HG03565 (cell line): ENCODE results near the gene IFT20.
A peak's percentile ranks its signal among the peaks of the same experiment; 100 is the strongest.

Experiments
- ATAC-seq: cut with Tn5 transposase; IDR thresholded peaks from one replicate; pipeline ENCODE4 v1.9.1; 2021; ENCODE audit warnings: mild to moderate bottlenecking, moderate library complexity; ENCODE audit not compliant: unreplicated experiment

The IFT20 gene

GRCh38 chr17:28335201-28335958 is at the start of gene IFT20, which contains the start of gene TNFAIP1:
IFT20 (minus strand) TSS chr17:28335472; CDS start chr17:28331985, 3,487 bp downstream.
TNFAIP1 (plus strand) TSS chr17:28335761; CDS start chr17:28339522, 3,761 bp downstream.
- ATAC-seq, result peak; percentile 93

- no peak for ATAC-seq
These were observed 49.7 kb upstream of the IFT20 start for GRCh38 chr17:28385037-28385400.

GRCh38 chr17:28384281-28385036 is 49.2 kb upstream of the IFT20 start:
- ATAC-seq, result no peak

- ATAC-seq, result no peak
These were observed 46.0 kb upstream of the IFT20 start for GRCh38 chr17:28381141-28381825.

DNA sequence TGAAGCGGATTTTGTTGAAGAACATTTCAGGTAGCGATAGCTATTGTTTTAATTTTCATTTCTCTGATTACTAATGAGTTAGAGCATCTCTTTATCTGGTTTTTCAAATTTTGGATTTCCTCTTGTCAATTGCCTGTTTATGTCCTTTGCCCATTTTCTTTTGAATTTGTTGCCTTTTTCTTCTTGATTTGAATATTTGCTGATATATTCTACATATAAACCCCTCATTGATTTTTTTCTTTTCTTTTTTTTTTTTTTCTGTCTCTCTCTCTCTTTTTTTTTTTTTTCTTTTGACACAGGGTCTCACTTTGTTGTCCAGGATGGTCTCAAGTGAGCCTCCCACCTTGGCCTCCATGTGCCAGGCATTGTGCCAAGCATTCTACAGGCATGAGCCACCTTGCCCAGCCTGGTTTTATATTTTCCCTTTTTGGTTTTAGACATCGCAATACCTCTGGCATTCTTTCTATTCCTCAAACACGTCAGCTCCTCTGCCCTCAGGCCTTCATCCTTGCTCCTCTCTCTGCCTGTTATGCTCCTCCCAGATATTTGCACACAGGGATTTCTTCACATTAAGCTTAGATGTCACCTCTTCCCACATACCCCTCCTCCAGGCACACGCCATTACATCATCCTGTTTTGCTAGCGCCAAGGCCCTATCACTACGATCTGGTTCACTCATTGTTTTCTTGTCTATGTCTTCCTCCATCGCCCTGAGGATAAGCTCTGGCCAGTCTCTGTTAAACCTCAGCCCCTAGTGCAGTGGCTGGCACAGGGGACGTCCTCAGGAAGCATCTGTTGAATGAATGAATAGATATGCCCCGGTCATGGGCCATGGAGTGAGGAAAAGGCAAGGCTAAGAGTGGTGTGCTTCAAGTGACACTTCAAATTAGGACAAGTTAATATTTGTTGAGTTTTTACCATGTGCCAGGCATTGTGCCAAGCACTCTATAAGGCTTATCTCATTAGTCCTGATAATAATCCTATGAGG is 44.8 kb upstream of the IFT20 start:
- no peak for ATAC-seq

GRCh38 chr17:28372945-28373274 is 37.6 kb upstream of the IFT20 start:
- no peak for ATAC-seq

DNA sequence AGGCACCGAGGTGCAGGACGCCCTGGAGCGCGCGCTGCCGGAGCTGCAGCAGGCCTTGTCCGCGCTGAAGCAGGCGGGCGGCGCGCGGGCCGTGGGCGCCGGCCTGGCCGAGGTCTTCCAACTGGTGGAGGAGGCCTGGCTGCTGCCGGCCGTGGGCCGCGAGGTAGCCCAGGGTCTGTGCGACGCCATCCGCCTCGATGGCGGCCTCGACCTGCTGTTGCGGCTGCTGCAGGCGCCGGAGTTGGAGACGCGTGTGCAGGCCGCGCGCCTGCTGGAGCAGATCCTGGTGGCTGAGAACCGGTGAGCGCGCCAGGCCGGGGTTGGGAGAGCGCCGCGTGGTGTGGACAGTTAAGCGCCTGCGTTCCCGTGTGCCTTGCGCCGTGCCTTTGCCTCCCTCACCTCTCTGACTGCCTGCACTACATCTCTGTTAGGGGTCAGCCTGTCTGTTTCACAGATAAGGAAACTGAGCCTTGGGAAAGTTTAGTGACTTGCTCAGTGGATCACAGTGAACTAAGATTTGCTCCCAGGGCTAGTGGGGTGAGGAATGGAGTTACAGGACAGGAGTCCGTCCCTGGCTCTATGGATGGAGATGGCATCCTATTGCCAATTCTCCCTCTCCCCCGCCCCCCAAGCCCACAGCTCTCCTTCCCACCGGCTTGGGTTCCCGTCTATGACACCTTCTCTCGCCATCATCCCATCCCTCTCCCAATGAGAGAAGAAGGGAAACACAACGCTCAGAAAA is 37.1 kb upstream of the IFT20 start:
- no peak for ATAC-seq

DNA sequence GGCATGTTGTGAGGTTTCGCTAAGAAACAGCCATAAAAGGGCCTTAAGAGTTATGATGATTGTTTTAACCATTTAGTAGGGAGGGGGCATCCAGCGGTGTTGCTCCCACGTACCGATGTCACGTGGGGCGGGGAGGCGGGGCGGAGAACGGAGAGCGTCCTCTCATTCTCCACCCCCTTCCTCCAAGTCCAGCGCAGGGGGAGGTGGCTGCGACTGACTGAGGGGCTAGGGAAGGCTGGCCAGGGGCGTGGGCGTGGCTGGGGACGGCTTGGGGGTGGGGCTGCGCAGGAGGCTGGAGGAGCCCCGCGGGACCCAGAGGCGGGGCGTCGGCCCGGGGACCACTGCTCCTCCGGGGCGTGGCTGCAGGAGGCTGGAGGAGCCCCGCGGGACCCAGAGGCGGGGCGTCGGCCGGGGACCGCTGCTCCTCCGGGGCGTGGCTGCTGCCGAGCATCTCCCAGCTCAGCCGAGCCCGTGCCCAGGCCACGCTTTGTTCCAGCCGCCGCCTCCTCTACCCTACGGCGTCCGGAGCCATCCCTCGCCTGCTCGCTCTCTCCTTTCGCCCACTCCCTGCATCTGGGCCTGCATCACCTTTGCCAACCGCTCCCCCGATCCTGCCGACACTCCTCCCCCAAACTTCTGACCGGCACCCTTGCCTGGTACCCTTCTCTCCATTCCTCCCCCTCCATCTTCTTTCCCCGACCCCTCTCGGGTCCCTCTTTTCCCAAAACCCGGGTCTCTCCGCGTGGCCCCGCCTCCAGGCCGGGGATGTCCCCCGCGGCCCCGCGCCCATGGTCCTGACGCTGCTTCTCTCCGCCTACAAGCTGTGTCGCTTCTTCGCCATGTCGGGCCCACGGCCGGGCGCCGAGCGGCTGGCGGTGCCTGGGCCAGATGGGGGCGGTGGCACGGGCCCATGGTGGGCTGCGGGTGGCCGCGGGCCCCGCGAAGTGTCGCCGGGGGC is 36.3 kb upstream of the IFT20 start, which contains the start of gene SARM1:
SARM1 (plus strand) TSS at position 450 of the 958 bp plus-strand sequence; CDS start at position 789, 339 bp downstream.
- ATAC-seq, result peak; percentile 36

- no peak for ATAC-seq
These were observed 35.5 kb upstream of the IFT20 start for GRCh38 chr17:28370744-28371103.

- no peak for ATAC-seq
These were observed 34.9 kb upstream of the IFT20 start, which contains the start of gene VTN for GRCh38 chr17:28370035-28370743. VTN (minus strand) TSS chr17:28370307; CDS start chr17:28370203, 104 bp downstream.

DNA sequence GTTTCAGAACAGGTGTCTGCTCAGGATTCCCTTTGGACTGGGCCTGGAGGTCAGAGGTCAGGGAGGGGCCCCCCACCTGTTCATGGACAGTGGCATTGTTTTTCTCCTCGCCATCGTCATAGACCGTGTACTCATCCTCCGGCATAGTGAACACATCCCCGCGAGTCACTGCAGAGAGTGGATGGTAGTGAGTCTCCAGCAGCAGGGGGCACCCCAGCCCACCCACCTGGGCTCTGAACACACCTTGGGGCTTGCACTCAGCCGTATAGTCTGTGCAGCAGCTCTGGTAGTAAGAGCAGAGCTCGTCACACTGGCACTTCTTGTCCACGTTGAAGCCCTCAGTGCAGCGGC is 34.4 kb upstream of the IFT20 start:
- ATAC-seq, result no peak

DNA sequence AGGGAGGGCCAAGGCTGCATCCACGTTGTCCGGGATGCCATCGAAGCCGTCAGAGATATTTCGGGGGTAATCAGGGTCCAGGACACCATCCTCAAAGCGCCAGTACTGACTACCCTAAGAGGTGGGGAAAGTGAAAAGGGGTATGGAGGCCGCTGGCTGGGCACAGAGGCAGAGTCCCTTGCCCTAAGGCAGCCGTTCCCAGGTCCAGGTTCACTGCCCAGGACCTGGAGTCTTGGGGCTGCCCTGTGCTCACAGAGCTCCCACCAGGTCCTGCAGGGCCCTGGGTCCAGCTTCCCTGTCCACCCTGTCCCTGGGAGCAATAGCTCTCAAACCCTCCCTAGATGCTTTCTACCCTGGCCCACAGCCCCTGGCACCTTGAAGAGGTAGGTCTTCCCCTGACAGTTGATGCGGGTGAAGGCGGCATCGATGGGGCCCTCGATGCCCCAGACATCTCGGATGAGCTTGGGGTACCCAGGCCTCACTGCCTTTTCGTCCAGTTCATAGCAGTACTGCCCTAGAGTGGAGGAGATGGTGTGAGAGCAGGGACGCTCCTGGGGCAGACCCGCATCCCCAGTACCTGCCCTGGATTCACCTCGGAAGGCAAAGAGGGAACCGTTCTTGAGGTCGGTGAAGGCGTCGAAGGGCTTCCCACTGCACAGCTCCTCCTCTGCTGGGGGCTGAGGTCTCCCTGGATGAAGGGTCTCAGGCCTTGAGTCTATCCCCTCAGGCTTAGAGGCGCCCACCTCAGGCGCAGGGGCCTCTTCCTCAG is 33.8 kb upstream of the IFT20 start:
- ATAC-seq, result no peak

DNA sequence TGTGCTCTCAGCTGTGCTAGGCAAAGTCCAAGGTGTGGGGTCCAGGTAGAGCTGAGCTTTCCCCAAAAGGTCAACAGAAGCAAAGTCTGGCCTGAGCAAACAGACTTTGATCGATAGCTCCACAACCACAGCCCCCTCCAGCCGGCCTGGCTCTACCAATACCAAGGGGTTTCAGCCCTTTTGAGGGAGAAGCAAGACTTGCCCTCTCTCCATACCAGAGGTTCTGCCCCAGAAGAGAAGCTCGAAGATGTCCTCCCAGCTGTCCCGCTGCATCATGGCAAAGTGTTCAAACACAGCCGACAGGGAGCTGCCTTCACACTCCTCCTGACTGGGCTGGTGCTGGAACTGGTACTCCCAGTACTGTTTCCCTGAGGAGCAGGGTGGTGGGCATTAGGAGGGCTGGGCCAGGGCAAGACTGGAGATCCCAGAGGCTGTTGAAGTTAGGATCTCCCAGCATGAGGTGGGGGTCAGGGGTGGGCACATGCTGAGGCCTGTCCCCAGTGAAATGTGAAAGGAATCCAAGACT is 33.1 kb upstream of the IFT20 start:
- ATAC-seq, result no peak

- ATAC-seq, result no peak
These were observed 32.5 kb upstream of the IFT20 start for GRCh38 chr17:28367641-28368305.

GRCh38 chr17:28366605-28367004 is 31.3 kb upstream of the IFT20 start:
- ATAC-seq, result no peak

GRCh38 chr17:28365487-28365886 is 30.2 kb upstream of the IFT20 start:
- ATAC-seq, result no peak
